Measurements from ENCODE around the gene SLC9A1. TPM values are rescaled to one million over a fixed set of nuclear protein-coding genes. Genes with fewer than 3 reads are reported as not detected.

SLC9A1 gene
- total RNA-seq, 6 experiments from 2014 or later, result 1.7 to 4.3 (median 3.0) TPM

DNA sequence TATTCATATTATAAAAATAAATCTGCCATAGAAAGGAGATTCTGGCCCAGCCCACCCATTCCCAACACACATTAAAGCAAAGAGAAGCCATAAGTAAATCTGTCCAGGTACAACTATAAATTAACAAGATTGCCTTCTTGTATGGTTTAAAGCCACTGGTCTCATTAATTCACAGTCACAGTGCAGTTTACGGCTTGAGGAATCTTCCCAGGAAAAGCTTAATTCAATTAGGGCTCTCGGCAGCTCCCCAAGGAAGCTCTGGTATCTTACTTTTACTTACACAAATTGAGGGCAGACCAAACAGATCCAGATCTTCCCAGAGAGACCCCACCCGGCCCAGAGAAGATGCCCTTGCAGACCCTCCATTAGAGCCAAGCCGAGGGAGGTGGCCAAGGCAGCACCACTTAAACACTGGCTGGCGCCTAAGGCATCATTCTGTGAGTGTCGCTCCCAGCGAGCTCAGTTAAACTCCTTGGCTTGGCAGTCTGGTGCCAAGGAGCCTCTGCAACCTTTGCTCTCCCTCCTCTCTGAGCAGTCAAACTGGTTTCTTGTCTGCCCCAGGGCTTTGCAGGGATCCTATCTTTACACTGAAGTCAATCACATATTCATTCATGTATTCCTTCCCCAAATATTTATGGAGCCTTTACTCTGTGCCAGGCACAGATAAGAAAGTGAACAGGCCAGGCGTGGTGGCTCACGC, 10.7 kb downstream of the SLC9A1 start:
- Histone ChIP-seq H3K36me3 (no peaks in the 10 kb centered on the region), H3K27me3 (no peaks in the 10 kb centered on the region), H3K9me3 (no peaks in the 10 kb centered on the region), H3K4me3 (no peak overlapping the region), H3K4me1 (no peaks in the 10 kb centered on the region), H3K27ac (no peak overlapping the region)
- 93% methylated on average over 7 of the region's 9 CpGs for WGBS (ENCODE audit: insufficient coverage, low coverage, low lambda C conversion rate, missing lambda C conversion rate)
- intact Hi-C loops (cut with DNase I), result no loop called here
- DNase-seq (no peak), ATAC-seq (no peak)
- TF ChIP-seq POLR2A (IDR thresholded peaks at IDR 0.05), result no peak
- TF ChIP-seq CTCF (IDR thresholded peaks at IDR 0.05), result no peak

DNA sequence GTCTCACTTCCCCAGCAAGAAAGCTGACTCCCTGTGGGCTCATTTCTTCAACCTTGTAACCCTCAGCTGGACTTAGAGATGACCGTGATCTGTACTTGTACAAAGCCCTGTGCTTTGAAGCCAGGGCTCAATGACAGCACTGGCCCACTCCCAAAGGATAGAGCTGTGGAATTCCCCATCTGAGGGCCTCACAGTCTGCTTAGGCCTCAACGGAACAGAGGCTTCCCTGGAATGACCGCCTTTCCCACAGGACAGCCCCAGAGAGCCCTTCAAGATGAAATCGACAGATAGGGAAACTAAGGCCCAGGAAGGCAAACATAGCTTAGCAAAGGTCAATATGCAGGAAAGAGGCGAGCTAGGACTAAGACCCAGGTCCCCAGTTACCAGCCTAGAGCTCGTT, 11.5 kb downstream of the SLC9A1 start:
- Histone ChIP-seq H3K27me3 (no peaks in the 10 kb centered on the region), H3K4me3 (no peak overlapping the region), H3K27ac (no peak overlapping the region), H3K9me3 (no peaks in the 10 kb centered on the region), H3K36me3 (no peaks in the 10 kb centered on the region), H3K4me1 (no peaks in the 10 kb centered on the region)
- 70% methylated on average over 6 of the region's 6 CpGs for WGBS (ENCODE audit: insufficient coverage, low coverage, low lambda C conversion rate, missing lambda C conversion rate)
- TF ChIP-seq POLR2A (IDR thresholded peaks at IDR 0.05) (no peak), CTCF (IDR thresholded peaks at IDR 0.05) (no peak)
- intact Hi-C loops (cut with DNase I), result no loop called here
- ATAC-seq, result no peak
- no peak for DNase-seq

DNA sequence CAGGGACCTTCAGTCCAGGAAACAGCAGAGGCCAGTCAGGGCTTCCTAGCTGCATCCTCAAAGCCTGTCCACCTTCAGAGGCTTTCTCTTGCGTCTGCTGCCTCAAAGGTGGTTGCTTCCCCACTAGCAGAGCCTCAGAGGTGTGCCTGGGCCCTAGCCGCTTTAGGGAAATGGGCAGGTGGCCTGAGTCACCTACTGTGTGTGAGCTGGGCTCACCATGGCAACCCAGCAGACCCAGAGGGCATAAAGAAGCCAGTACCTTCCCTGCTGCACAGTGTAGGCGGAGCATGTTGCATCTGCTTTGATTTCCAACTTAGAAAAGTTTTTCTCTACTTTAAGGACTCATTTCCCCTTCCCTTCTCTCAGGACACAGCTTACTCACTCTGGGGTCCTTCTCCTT, 12.5 kb downstream of the SLC9A1 start:
- DNase-seq (no peak), ATAC-seq (no peak)
- H3K36me3 ChIP-seq, result no peaks in the 10 kb centered on the region
- WGBS (ENCODE audit: insufficient coverage, low coverage, low lambda C conversion rate, missing lambda C conversion rate), result 100% methylated on average over 1 of the region's 3 CpGs
- no peak for TF ChIP-seq CTCF (IDR thresholded peaks at IDR 0.05)
- no peak for TF ChIP-seq POLR2A (IDR thresholded peaks at IDR 0.05)
- H3K27me3 ChIP-seq, result no peaks in the 10 kb centered on the region
- no peak overlapping the region for H3K4me3 ChIP-seq
- intact Hi-C loops (cut with DNase I), result no loop called here
- no peaks in the 10 kb centered on the region for H3K4me1 ChIP-seq
- no peak overlapping the region for H3K27ac ChIP-seq
- no peaks in the 10 kb centered on the region for H3K9me3 ChIP-seq

GRCh38 chr1:27141266-27142003, 13.5 kb downstream of the SLC9A1 start:
- TF ChIP-seq POLR2A (IDR thresholded peaks at IDR 0.05) (no peak), CTCF (IDR thresholded peaks at IDR 0.05) (no peak)
- H3K36me3 ChIP-seq, result no peaks in the 10 kb centered on the region
- whole genome bisulfite sequencing (ENCODE audit: insufficient coverage, low coverage, low lambda C conversion rate, missing lambda C conversion rate), result 88% methylated on average over 8 of the region's 9 CpGs
- no peak for ATAC-seq
- no peaks in the 10 kb centered on the region for H3K27me3 ChIP-seq
- no peak for DNase-seq
- H3K4me3 ChIP-seq, result no peak overlapping the region
- intact Hi-C loops (cut with DNase I), result no loop called here
- H3K9me3 ChIP-seq, result no peaks in the 10 kb centered on the region
- no peaks in the 10 kb centered on the region for H3K4me1 ChIP-seq
- no peak overlapping the region for H3K27ac ChIP-seq

Measured in right lobe of liver (tissue), 6 donors.